Transverse colon (tissue), 4 donors: ENCODE measurements around the gene DENND6B.

Source experiments
- EP300 ChIP-seq: sonication (generic); formaldehyde crosslinking; IDR thresholded peaks from one replicate; pipeline ENCODE4 v1.6.1; 2017; ENCODE audit warnings: antibody characterized with exemption, low read depth
- POLR2A ChIP-seq: fragments of 450-650 bp; IDR thresholded peaks from one replicate; pipeline ENCODE4 v1.6.1; 2016; ENCODE audit warnings: antibody characterized with exemption, mild to moderate bottlenecking, moderate library complexity
- POLR2AphosphoS5 ChIP-seq, 3 donors: sonication (generic); formaldehyde crosslinking; IDR thresholded peaks; one replicate each; pipeline ENCODE4 v1.6.1; 2016; ENCODE audit warnings: antibody characterized with exemption in 3 of 3
- TF ChIP-seq, protein P1 (sequence below), 5 experiments: fragments of 200-600 bp in 3 of 5; fragments of 450-650 bp in 2 of 5; sonication (generic) in 3 of 5; IDR thresholded peaks; 1 replicate in 2 of 5; 2 replicates in 3 of 5; pipeline ENCODE4 v1.5.1; 2016 to 2017; ENCODE audit warnings: antibody characterized with exemption in 5 of 5, inconsistent platforms in 3 of 5, mild to moderate bottlenecking in 2 of 5, moderate library complexity in 1 of 5

GRCh38 chr22:50357756-50358155 lies 30.9 kb upstream of the DENND6B start:
- TF ChIP-seq, protein P1, sequence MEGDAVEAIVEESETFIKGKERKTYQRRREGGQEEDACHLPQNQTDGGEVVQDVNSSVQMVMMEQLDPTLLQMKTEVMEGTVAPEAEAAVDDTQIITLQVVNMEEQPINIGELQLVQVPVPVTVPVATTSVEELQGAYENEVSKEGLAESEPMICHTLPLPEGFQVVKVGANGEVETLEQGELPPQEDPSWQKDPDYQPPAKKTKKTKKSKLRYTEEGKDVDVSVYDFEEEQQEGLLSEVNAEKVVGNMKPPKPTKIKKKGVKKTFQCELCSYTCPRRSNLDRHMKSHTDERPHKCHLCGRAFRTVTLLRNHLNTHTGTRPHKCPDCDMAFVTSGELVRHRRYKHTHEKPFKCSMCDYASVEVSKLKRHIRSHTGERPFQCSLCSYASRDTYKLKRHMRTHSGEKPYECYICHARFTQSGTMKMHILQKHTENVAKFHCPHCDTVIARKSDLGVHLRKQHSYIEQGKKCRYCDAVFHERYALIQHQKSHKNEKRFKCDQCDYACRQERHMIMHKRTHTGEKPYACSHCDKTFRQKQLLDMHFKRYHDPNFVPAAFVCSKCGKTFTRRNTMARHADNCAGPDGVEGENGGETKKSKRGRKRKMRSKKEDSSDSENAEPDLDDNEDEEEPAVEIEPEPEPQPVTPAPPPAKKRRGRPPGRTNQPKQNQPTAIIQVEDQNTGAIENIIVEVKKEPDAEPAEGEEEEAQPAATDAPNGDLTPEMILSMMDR (IDR thresholded peaks at IDR 0.05), result no peak
- no peak for TF ChIP-seq POLR2A
- no peak for TF ChIP-seq POLR2AphosphoS5 (IDR thresholded peaks at IDR 0.05)
- TF ChIP-seq EP300, result no peak
